GM12875 (cell line): Measurements from ENCODE around the gene CALR3.

Experiments
- H3K4me3 ChIP-seq: one replicate; pipeline ENCODE4 v1.5.1; 2011; ENCODE audit warnings: low read depth, low read length, control low read depth
- CTCF ChIP-seq: IDR thresholded peaks from 2 replicates; pipeline ENCODE4 v1.5.1; 2011; ENCODE audit warnings: low read depth, mild to moderate bottlenecking, control low read depth, inconsistent platforms, low read length, moderate library complexity, borderline replicate concordance; ENCODE audit not compliant: insufficient read depth

CALR3 gene

GRCh38 chr19:16442386-16443276 is 53.3 kb downstream of the CALR3 start:
- H3K4me3 ChIP-seq, result no peak overlapping the region
- no peak for TF ChIP-seq CTCF

GRCh38 chr19:16441661-16442162 is 54.3 kb downstream of the CALR3 start:
- H3K4me3 ChIP-seq, result no peak overlapping the region
- peak; percentile 62 for TF ChIP-seq CTCF

GRCh38 chr19:16436780-16437332 is 59.1 kb downstream of the CALR3 start:
- no peak for TF ChIP-seq CTCF
- no peak overlapping the region for H3K4me3 ChIP-seq

- H3K4me3 ChIP-seq, result peak overlapping the region; percentile 16
- no peak for TF ChIP-seq CTCF
These were observed 59.8 kb downstream of the CALR3 start for GRCh38 chr19:16435999-16436650.

GRCh38 chr19:16435238-16435917 is 60.6 kb downstream of the CALR3 start:
- no peak for TF ChIP-seq CTCF

GRCh38 chr19:16433986-16434385 is 62.0 kb downstream of the CALR3 start:
- no peak overlapping the region for H3K4me3 ChIP-seq

More at GRCh38 chr19:16435238-16435917, 60.6 kb downstream of the CALR3 start:
- no peak overlapping the region for H3K4me3 ChIP-seq

More at GRCh38 chr19:16433986-16434385, 62.0 kb downstream of the CALR3 start:
- TF ChIP-seq CTCF, result no peak
